Right lobe of liver (tissue), 6 donors: ENCODE measurements around the gene PPP1R3F. TPM values are rescaled to one million over a fixed set of nuclear protein-coding genes. Genes with fewer than 3 reads are reported as not detected.

Experiments
- ATAC-seq, 4 donors: fragments of 200-7000 bp; cut with Tn5 transposase; one replicate each; pipeline ENCODE4 v1.9.1; 2020; ENCODE audit warnings: mild to moderate bottlenecking in 4 of 4, moderate library complexity in 4 of 4
- DNase-seq, 3 donors: peaks; one replicate each; pipeline ENCODE4 v3.0.0-alpha.2; 2020
- H3K27ac ChIP-seq, 3 donors: fragments of 200-600 bp; one replicate each; pipeline ENCODE4 v1.8.0; 2022
- H3K27me3 ChIP-seq, 2 donors: fragments of 200-600 bp; one replicate each; pipeline ENCODE4 v1.8.0; 2022
- H3K36me3 ChIP-seq, 4 donors: fragments of 200-600 bp; sonication (generic) in 1 of 4; one replicate each; pipeline versions ENCODE4 v1.5.1 to v1.8.0; 2017 to 2022; ENCODE audit warnings: control low read depth in 1 of 4
- H3K4me1 ChIP-seq, 4 donors: fragments of 200-600 bp; sonication (generic) in 1 of 4; one replicate each; pipeline versions ENCODE4 v1.5.1 to v1.8.0; 2017 to 2022; ENCODE audit warnings: control low read depth in 1 of 4
- H3K4me3 ChIP-seq, 3 donors: fragments of 200-600 bp; one replicate each; pipeline ENCODE4 v1.8.0; 2022
- H3K9me3 ChIP-seq, 4 donors: fragments of 200-600 bp; sonication (generic) in 1 of 4; one replicate each; pipeline versions ENCODE4 v1.5.1 to v1.8.0; 2017 to 2022; ENCODE audit warnings: control low read depth in 1 of 4
- CTCF ChIP-seq, 4 donors: fragments of 200-600 bp in 3 of 4; fragments of 450-650 bp in 1 of 4; IDR thresholded peaks; one replicate each; pipeline versions ENCODE4 v1.5.1 to v1.8.0; 2016 to 2022; ENCODE audit warnings: antibody characterized with exemption in 4 of 4, mild to moderate bottlenecking in 2 of 4
- POLR2A ChIP-seq: fragments of 450-650 bp; IDR thresholded peaks from one replicate; pipeline ENCODE4 v1.6.1; 2017; ENCODE audit warnings: antibody characterized with exemption, mild to moderate bottlenecking
- WGBS: methylation state at CpG from one replicate; pipeline ENCODE4 v1.1.6; 2018; ENCODE audit warnings: low coverage, low lambda C conversion rate; ENCODE audit not compliant: insufficient coverage; ENCODE audit errors: missing lambda C conversion rate; 5-methylcytosine and 5-hydroxymethylcytosine counted together
- intact Hi-C, 2 donors: fragments of 100-400 bp; cut with DNase I; formaldehyde crosslinking; loops; one replicate each; pipeline versions ENCODE4 v1.11.2 to v1.14.1; 2022
- long read RNA-seq: library from polyadenylated mRNA; unstranded; transcript quantifications from one replicate; pipeline ENCODE4 v2.0.0, GENCODE V29; 2019
- total RNA-seq, 6 experiments: library from RNA; depleted of rRNA in 2 of 6; stranded (reverse); fragments of >200 nt in 2 of 6; fragmentation: NEBNext Ultra II Directional in 3 of 6; extraction: Animal tissue kit (Norgen Biotek cat#: 25700) in 3 of 6; gene quantifications; one replicate each; pipeline versions ENCODE4 v1.1.0 to v1.2.4, GENCODE V29; 2016 to 2023
- donor health status: DM: no; HTN: yes; CAD: no.
- donor health status: DM: no; HTN: no; CAD: no.
- donor health status: DM: no; HTN: no; CAD: no.
- donor health status: DM: no; HTN: yes; CAD: no.
- donor health status: DM: no; HTN: yes; CAD: no.

The PPP1R3F gene, protein sequence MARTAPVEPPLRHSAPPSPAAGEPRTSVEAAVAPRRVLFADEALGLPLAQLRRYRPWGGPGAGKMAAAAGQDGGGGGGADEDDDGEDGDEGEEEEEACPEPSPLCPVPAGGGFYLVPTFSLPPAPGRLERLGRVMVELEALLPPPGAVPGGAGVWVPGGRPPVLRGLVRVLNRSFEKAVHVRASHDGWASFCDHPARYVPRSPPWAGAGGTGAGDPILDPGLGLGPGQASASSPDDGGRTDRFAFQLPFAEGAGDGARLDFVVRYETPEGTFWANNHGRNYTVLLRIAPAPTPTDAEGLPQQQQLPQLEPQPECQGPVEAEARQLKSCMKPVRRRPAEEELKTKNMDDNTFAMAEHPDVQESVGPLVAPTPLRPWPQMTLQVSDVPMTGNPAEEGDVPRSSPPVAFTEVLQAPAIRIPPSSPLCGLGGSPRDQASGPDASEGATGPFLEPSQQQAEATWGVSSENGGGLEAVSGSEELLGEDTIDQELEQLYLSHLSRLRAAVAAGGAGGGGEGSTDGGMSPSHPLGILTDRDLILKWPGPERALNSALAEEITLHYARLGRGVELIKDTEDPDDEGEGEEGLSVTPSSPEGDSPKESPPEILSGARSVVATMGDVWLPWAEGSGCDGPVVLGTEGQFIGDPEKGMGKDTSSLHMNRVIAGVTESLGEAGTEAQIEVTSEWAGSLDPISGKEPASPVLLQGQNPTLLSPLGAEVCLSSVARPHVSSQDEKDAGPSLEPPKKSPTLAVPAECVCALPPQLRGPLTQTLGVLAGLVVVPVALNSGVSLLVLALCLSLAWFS
- total RNA-seq = 1 to 10 TPM; 1.6 to 4.0 (median 2.2) TPM
- long read RNA-seq = 0 reads

DNA sequence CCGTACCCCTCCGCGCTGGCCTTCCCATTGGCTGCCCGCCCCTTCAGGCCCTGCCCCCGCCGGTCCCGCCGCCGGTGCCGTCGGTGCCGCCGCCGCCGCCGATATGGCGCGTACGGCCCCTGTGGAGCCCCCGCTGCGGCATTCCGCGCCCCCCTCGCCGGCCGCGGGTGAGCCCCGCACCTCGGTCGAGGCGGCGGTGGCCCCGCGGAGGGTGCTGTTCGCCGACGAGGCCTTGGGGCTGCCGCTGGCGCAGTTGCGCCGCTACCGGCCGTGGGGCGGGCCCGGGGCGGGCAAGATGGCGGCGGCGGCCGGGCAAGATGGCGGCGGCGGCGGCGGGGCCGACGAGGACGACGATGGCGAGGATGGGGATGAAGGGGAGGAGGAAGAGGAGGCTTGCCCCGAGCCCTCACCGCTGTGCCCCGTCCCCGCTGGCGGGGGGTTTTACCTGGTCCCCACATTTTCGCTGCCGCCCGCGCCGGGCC, at the start of gene PPP1R3F:
Gene PPP1R3F, plus strand, starts transcription at position 27 of the 482 bp plus-strand sequence. Its CDS starts 77 bp downstream, at position 104.
- DNase-seq (peak in 1 of 3 donors; percentile 41), ATAC-seq (peak in 2 of 4 donors; percentile 1 to 9)
- 46% methylated on average over 40 of the region's 70 CpGs for WGBS
- Histone ChIP-seq H3K27me3 (no peaks in the 10 kb centered on the region), H3K36me3 (no peaks in the 10 kb centered on the region), H3K9me3 (no peaks in the 10 kb centered on the region), H3K4me1 (peaks cover 0 to 15% (median 0%) of the 10 kb centered on the region in 4 donors), H3K4me3 (peak within 1 kb of the TSS; percentile 55 to 70 (median 66)), H3K27ac (peak within 1 kb of the TSS; percentile 65 to 91 (median 68))
- TF ChIP-seq POLR2A = peak; percentile 81
- no peak for TF ChIP-seq CTCF (IDR thresholded peaks at IDR 0.05)
- intact Hi-C loops = no loop called here

DNA sequence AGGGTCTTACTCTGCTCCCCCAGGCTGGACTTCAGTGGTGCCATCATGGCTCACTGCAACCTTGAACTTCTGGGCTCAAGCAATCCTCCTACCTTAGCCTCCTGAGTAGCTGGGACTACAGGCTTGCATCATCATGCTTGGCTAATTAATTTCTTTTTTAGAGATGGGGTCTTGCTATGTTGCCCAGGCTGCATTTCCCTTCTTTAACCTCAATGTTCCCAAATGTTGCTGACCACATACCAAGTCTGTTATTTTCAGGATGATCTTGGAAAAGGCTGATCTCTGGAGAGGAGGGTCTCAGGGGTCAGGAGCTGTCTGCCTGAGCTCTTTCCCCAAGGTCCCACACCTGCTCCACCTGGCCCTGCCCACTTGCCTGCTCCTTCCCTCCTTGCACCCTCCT, 49.5 kb upstream of the PPP1R3F start:
- Histone ChIP-seq H3K36me3 (no peaks in the 10 kb centered on the region), H3K27ac (no peak overlapping the region), H3K9me3 (no peaks in the 10 kb centered on the region), H3K27me3 (no peaks in the 10 kb centered on the region), H3K4me1 (no peaks in the 10 kb centered on the region), H3K4me3 (no peak overlapping the region)
- DNase-seq (no peak), ATAC-seq (no peak)
- no peak for TF ChIP-seq CTCF (IDR thresholded peaks at IDR 0.05)
- no peak for TF ChIP-seq POLR2A
- intact Hi-C loops = no loop called here

- no peak for DNase-seq
- H3K9me3 ChIP-seq = no peaks in the 10 kb centered on the region
- H3K36me3 ChIP-seq = no peaks in the 10 kb centered on the region
- H3K4me3 ChIP-seq = no peak overlapping the region
- no peak for TF ChIP-seq POLR2A
- no peak for TF ChIP-seq CTCF (IDR thresholded peaks at IDR 0.05)
- intact Hi-C loops = no loop called here
- no peak for ATAC-seq
- 63% methylated on average over 2 of the region's 2 CpGs for WGBS
- H3K4me1 ChIP-seq = no peaks in the 10 kb centered on the region
- H3K27ac ChIP-seq = no peak overlapping the region
- H3K27me3 ChIP-seq = no peaks in the 10 kb centered on the region
Measured at GRCh38 chrX:49221868-49222267, 47.7 kb upstream of the PPP1R3F start.

DNA sequence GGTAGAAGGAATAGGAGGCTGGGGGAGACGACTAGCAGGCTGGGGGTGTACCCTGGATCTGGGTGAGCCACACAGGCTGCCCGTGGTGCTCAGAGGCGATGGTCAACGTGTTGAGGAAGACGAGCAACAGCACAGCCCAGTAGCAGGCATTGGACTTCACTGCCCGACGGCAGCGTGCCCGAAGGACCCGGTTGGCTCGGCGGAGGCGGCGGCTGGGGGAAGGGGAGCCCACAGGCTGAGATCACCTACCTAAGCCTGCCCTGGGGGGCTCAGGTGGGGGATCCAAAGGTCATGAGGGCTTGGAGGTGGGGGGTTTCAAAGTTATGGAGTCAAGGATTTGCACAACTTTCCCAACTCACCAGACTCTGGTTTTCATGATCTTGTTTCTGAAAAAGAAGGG, 43.7 kb upstream of the PPP1R3F start:
- H3K4me3 ChIP-seq = no peak overlapping the region
- intact Hi-C loops = no loop called here
- no peaks in the 10 kb centered on the region for H3K9me3 ChIP-seq
- no peaks in the 10 kb centered on the region for H3K36me3 ChIP-seq
- ATAC-seq (no peak), DNase-seq (no peak)
- no peak for TF ChIP-seq CTCF (IDR thresholded peaks at IDR 0.05)
- TF ChIP-seq POLR2A = no peak
- no peaks in the 10 kb centered on the region for H3K4me1 ChIP-seq
- H3K27ac ChIP-seq = no peak overlapping the region
- 61% methylated on average over 7 of the region's 14 CpGs for WGBS
- H3K27me3 ChIP-seq = no peaks in the 10 kb centered on the region
